ENCODE measurements around the gene DPEP1. TPM values are rescaled to one million over a fixed set of nuclear protein-coding genes. Genes with fewer than 3 reads are reported as not detected.

Gene DPEP1
- total RNA-seq, 2 donors from 2014 or later: not detected

DNA sequence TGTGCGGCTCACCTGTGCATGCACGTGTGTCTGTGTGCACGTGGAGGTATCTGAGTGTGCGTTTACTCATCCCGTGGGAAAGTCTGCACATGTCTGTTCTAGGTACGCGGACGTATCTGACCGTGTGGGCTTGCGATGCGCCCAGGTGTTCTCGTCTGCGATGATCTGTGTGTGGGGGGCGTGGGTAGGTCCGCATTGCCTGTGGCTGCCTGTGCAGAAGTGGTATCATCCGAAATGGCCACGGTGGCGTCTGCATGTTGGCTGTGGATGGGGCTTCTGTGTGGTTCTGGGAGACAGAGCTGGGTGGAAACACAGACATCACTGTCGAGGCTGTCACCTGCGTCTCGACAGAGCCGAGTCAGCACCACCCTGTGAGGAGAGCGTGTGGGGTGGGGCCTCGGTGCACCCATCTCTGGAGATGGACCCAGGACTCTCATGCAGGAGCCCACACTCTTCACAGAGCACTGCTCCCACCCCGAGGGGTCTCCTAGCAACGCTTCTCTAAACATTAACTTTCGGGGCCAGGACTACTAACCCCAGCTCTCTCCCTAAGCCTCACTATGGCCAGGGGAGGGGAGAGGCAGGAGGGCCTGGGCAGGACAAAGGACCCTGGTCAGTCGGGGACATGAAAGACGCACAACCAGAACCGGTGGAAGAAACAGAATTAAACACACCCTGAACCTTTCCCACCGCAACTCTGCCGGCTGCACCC lies 8.4 kb downstream of the DPEP1 start:
- TF ChIP-seq, protein P1, sequence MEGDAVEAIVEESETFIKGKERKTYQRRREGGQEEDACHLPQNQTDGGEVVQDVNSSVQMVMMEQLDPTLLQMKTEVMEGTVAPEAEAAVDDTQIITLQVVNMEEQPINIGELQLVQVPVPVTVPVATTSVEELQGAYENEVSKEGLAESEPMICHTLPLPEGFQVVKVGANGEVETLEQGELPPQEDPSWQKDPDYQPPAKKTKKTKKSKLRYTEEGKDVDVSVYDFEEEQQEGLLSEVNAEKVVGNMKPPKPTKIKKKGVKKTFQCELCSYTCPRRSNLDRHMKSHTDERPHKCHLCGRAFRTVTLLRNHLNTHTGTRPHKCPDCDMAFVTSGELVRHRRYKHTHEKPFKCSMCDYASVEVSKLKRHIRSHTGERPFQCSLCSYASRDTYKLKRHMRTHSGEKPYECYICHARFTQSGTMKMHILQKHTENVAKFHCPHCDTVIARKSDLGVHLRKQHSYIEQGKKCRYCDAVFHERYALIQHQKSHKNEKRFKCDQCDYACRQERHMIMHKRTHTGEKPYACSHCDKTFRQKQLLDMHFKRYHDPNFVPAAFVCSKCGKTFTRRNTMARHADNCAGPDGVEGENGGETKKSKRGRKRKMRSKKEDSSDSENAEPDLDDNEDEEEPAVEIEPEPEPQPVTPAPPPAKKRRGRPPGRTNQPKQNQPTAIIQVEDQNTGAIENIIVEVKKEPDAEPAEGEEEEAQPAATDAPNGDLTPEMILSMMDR (IDR thresholded peaks at IDR 0.05): no peak
- DNase-seq (ENCODE audit: low spot score) (no peak), ATAC-seq (ENCODE audit: insufficient number of reproducible peaks, low FRiP score, low read depth) (no peak)
- Histone ChIP-seq H3K27ac (no peak overlapping the region), H3K4me3 (no peak overlapping the region), H3K27me3 (replicated peaks; ENCODE audit: insufficient read depth) (no peaks in the 10 kb centered on the region), H3K36me3 (no peaks in the 10 kb centered on the region), H3K4me1 (ENCODE audit: control insufficient read depth in 1 of 2, low read depth in 2 of 2) (no peaks in the 10 kb centered on the region), H3K9me3 (no peaks in the 10 kb centered on the region)

DNA sequence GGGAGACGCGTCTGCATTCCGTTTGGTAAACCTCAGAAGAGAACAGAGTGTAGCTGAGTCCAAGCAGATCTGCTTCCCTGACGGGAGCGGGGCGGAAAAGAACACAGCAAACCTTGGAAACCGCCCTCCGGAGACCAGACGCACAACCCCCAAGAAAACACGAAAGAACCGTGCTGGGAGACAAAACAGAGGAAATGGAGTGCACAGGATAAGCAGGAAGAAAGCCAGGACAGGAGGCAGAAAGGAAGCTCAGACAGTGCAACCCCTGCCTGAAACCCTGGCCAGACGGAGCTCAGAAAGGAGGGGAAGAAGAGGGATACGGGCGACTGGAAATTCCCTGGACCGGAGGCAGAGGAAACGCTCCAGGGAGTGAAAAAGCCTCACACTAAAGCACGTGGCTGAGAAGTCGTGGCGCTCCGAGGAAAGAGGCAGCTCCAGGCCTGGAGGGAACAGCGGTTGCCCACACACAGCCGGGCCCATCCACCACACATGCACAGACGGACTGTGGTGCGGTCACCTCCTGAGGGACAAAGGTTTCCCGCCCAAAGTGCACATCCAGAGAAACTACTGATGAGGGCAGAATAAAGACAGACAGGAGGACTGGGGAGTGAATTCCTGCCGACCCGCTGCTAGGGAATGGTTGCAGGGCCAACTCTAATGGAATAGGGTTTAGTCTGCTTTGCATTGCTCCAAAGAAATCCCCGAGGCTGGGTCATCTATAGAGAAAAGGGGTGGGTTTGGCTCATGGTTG lies 10.2 kb downstream of the DPEP1 start:
- Histone ChIP-seq H3K27me3 (replicated peaks; ENCODE audit: insufficient read depth) (no peaks in the 10 kb centered on the region), H3K36me3 (no peaks in the 10 kb centered on the region), H3K9me3 (no peaks in the 10 kb centered on the region), H3K4me3 (no peak overlapping the region), H3K4me1 (ENCODE audit: control insufficient read depth in 1 of 2, low read depth in 2 of 2) (no peaks in the 10 kb centered on the region), H3K27ac (no peak overlapping the region)
- ATAC-seq (ENCODE audit: insufficient number of reproducible peaks, low FRiP score, low read depth): no peak
- no peak for DNase-seq (ENCODE audit: low spot score)
- TF ChIP-seq, protein P1 (IDR thresholded peaks at IDR 0.05): no peak

DNA sequence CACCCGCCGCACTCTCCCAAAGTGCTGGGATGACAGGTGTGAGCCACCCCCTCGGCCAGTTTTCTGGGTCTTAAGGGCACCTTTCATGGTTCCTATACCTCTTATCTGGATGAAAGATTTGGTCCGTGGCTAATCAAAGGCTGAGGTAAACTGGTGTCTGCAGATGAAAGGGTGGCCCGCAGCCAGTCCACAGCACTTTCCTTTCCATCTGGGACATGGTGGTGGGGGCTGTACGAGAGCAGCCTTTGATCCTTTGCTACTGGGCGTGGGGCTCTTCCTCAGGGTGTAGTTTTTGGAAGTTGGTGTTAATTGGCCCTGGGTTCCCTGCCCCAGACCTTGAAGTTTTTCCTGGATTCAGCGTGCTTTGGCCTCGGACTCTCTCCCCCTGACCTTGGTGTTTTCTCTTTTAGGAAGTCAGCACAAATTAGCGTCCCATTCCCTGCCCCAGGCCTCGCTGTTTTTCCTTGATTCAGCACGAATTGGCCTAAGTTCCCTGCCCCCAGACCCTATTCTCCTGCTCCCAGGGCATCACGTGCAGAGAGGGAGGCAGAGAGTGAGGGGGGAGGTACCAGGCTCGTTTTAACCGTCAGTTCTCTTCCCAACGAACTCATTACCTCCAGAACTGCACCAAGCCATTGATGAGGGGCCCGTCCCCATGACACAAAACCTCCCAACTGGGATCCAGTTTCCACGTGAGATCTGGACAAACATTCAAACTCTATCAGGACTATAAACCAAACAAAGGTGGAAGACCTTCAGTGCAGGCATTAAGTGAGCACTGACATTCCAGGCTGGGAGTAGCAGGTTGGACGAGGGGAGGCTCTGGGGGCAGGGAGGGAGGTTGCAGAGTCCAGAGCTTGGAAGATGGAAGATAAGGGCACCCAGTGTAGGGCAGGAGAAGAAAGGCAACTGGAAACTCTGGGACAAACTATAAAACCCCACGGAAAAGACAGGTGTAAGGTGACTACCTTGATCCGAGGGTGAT lies 11.6 kb downstream of the DPEP1 start:
- Histone ChIP-seq H3K27me3 (replicated peaks; ENCODE audit: insufficient read depth) (no peaks in the 10 kb centered on the region), H3K9me3 (no peaks in the 10 kb centered on the region), H3K36me3 (no peaks in the 10 kb centered on the region)

DNA sequence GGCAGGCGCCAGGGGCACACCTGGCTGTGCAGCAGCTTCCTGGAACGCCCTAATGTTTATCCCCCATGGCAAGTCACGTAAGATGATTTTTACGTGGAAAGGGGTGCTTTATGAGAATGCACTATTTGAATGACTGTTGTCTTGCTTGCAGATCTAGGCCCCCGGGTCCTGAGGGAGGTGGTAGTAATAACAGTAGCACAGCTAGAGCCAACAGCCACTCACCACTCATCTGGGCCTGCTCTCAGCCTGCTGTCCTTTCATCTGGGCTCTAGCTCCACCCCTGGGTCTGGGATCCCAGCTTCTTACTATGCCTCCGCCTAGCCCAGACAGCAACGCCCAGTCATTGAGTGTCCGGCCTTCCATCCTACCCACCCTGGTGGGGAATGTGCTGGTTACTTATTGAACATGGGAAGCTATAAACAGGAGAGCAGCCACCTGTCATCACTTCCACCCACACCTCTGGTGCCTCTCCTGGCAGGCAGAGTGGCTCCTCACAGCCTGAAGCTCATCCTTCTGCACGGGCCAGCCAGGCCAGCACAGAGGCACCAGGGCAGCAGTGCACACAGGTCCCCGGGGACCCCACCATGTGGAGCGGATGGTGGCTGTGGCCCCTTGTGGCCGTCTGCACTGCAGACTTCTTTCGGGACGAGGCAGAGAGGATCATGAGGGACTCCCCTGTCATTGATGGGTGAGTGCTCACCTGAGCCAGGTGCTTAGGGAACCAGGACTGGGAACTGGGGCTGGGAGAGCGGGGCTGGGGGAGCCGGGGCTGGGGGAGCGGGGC lies 16.6 kb downstream of the DPEP1 start:
- Histone ChIP-seq H3K4me3 (no peak overlapping the region), H3K4me1 (ENCODE audit: control insufficient read depth in 1 of 2, low read depth in 2 of 2) (no peaks in the 10 kb centered on the region), H3K9me3 (no peaks in the 10 kb centered on the region), H3K36me3 (no peaks in the 10 kb centered on the region), H3K27me3 (replicated peaks; ENCODE audit: insufficient read depth) (no peaks in the 10 kb centered on the region), H3K27ac (no peak overlapping the region)
- DNase-seq (ENCODE audit: low spot score): no peak
- ATAC-seq (ENCODE audit: insufficient number of reproducible peaks, low FRiP score, low read depth): no peak
- TF ChIP-seq, protein P1 (IDR thresholded peaks at IDR 0.05): no peak

More for the DNA sequence above, 11.6 kb downstream of the DPEP1 start:
- TF ChIP-seq, protein P1 (IDR thresholded peaks at IDR 0.05): no peak
- Histone ChIP-seq H3K27ac (no peak overlapping the region), H3K4me1 (ENCODE audit: control insufficient read depth in 1 of 2, low read depth in 2 of 2) (no peaks in the 10 kb centered on the region), H3K4me3 (no peak overlapping the region)
- ATAC-seq (ENCODE audit: insufficient number of reproducible peaks, low FRiP score, low read depth) (no peak), DNase-seq (ENCODE audit: low spot score) (no peak)

Measured in thoracic aorta (tissue), 2 donors.